ENCODE measurements around the gene LSM10. TPM values are rescaled to one million over a fixed set of nuclear protein-coding genes. Genes with fewer than 3 reads are reported as not detected.

The LSM10 gene
- total and polyA plus RNA-seq, 2 experiments from 2014 or later, result 27.5 to 98.9 TPM

- Mint-ChIP-seq H3K4me1 (peaks cover 13% of the 10 kb centered on the region), H3K9me3 (no peaks in the 10 kb centered on the region), H3K27ac (no peak overlapping the region), H3K36me3 (ENCODE audit: low read depth) (peaks cover 55% of the 10 kb centered on the region), H3K4me3 (no peak overlapping the region), H3K27me3 (ENCODE audit: insufficient read depth, low read depth, poor library complexity) (no peaks in the 10 kb centered on the region)
- no peaks in the 10 kb centered on the region for H3K27me3 ChIP-seq (ENCODE audit: insufficient read depth)
- no peak overlapping the region for H3K27ac ChIP-seq (ENCODE audit: low read depth)
- DNase-seq (ENCODE audit: low spot score), result peak; percentile 35
- H3K4me1 ChIP-seq (ENCODE audit: insufficient read depth), result peaks cover 5% of the 10 kb centered on the region; the same call in 1 of the 2 replicates
- ATAC-seq, result peak; percentile 80
- no peaks in the 10 kb centered on the region for H3K9me2 ChIP-seq (ENCODE audit: insufficient read depth)
- no peaks in the 10 kb centered on the region for H3F3A ChIP-seq (replicated peaks; ENCODE audit: low read depth)
- H3K4me3 ChIP-seq, result no peak overlapping the region
- H4K20me1 ChIP-seq (replicated peaks; ENCODE audit: insufficient read depth), result no peaks in the 10 kb centered on the region; the same call in 1 of the 2 replicates
- no peak for TF ChIP-seq ZNF331 (CRISPR knock-in tag; IDR thresholded peaks at IDR 0.05; ENCODE audit: low read depth)
- TF ChIP-seq CTCF (conservative IDR thresholded peaks at IDR 0.05; ENCODE audit: low read depth in 2 of 2), result no peak
- no peak overlapping the region for H2AFZ ChIP-seq
- no peak overlapping the region for H3K4me2 ChIP-seq
- H3K79me2 ChIP-seq (replicated peaks; ENCODE audit: insufficient read depth), result no peaks in the 10 kb centered on the region
- H3K36me3 ChIP-seq (ENCODE audit: insufficient read depth), result peaks cover 3% of the 10 kb centered on the region; the same call in 1 of the 2 replicates
These were observed 41.9 kb downstream of the LSM10 start for GRCh38 chr1:36355811-36356210.

GRCh38 chr1:36354486-36354885 lies 43.2 kb downstream of the LSM10 start:
- H3K27me3 ChIP-seq (ENCODE audit: insufficient read depth), result no peaks in the 10 kb centered on the region
- H3K27ac ChIP-seq (ENCODE audit: low read depth), result no peak overlapping the region
- no peaks in the 10 kb centered on the region for H3K79me2 ChIP-seq (replicated peaks; ENCODE audit: insufficient read depth)
- H3K36me3 ChIP-seq (ENCODE audit: insufficient read depth), result peaks cover 3% of the 10 kb centered on the region; the same call in 1 of the 2 replicates
- H3K4me3 ChIP-seq, result no peak overlapping the region
- no peaks in the 10 kb centered on the region; the same call in 1 of the 2 replicates for H4K20me1 ChIP-seq (replicated peaks; ENCODE audit: insufficient read depth)
- ATAC-seq, result no peak
- TF ChIP-seq CTCF (conservative IDR thresholded peaks at IDR 0.05; ENCODE audit: low read depth in 2 of 2), result no peak
- no peak for TF ChIP-seq CREB1 (CRISPR knock-in tag; IDR thresholded peaks at IDR 0.05; ENCODE audit: low read depth)
- no peak for TF ChIP-seq POLR2AphosphoS5 (IDR thresholded peaks at IDR 0.05; ENCODE audit: low read depth)
- TF ChIP-seq ETS1 (IDR thresholded peaks at IDR 0.05), result no peak
- TF ChIP-seq REST (IDR thresholded peaks at IDR 0.05; ENCODE audit: unreplicated experiment), result no peak
- TF ChIP-seq JUNB (IDR thresholded peaks at IDR 0.05; ENCODE audit: unreplicated experiment), result no peak
- no peak for TF ChIP-seq STAT1 (IDR thresholded peaks at IDR 0.05; ENCODE audit: unreplicated experiment)
- no peak for TF ChIP-seq EZH2phosphoT487 (IDR thresholded peaks at IDR 0.05; ENCODE audit: unreplicated experiment)
- H3K4me1 Mint-ChIP-seq, result peaks cover 13% of the 10 kb centered on the region
- no peaks in the 10 kb centered on the region for H3K9me3 Mint-ChIP-seq
- H2AFZ ChIP-seq, result no peak overlapping the region
- H3K27me3 Mint-ChIP-seq (ENCODE audit: insufficient read depth, low read depth, poor library complexity), result no peaks in the 10 kb centered on the region
- peaks cover 57% of the 10 kb centered on the region for H3K36me3 Mint-ChIP-seq (ENCODE audit: low read depth)
- no peak overlapping the region for H3K4me2 ChIP-seq
- no peak for DNase-seq (ENCODE audit: low spot score)
- no peaks in the 10 kb centered on the region for H3F3A ChIP-seq (replicated peaks; ENCODE audit: low read depth)
- no peak overlapping the region for H3K4me3 Mint-ChIP-seq
- peaks cover 5% of the 10 kb centered on the region; the same call in 1 of the 2 replicates for H3K4me1 ChIP-seq (ENCODE audit: insufficient read depth)
- no peak overlapping the region for H3K27ac Mint-ChIP-seq
- no peaks in the 10 kb centered on the region for H3K9me2 ChIP-seq (ENCODE audit: insufficient read depth)

Data from GM23338 (cell line).